HCT116 (cell line): ENCODE results near the gene FNDC3B. TPM values are rescaled to one million over a fixed set of nuclear protein-coding genes. Genes with fewer than 3 reads are reported as not detected.

ENCODE experiments used
- ATAC-seq: fragments of 200-7000 bp; cut with Tn5 transposase; 2 replicates; pipeline ENCODE4 v1.9.1; 2020; ENCODE audit warnings: mild to moderate bottlenecking, moderate library complexity
- BruUV-seq: library from RNA; stranded (reverse); fragments of 400-500 nt; replicated peaks from 2 replicates; lab custom pipeline; 2021; lab: Mats Ljungman, UMichigan
- CTCF ChIA-PET: fragments of 300-600 bp; sonication (Branson Sonifier 250); formaldehyde crosslinking; loops from one replicate; lab custom pipeline; 2021; ENCODE audit warnings: antibody characterized with exemption; lab: Charles Lee
- POLR2A ChIA-PET: fragments of 300-600, 350-600 bp; sonication (Branson Sonifier 250); formaldehyde crosslinking; loops from one replicate; lab custom pipeline; 2021; ENCODE audit warnings: antibody characterized with exemption; lab: Charles Lee
- RAD21 ChIA-PET, 2 experiments: fragments of 300-600 bp; sonication (Branson Sonifier 250); formaldehyde crosslinking; loops; one replicate each; lab custom pipeline; 2023; ENCODE audit warnings: low total read pairs in 2 of 2; ENCODE audit not compliant: uncharacterized antibody in 2 of 2, unreplicated experiment in 2 of 2, low non-redundant PET in 1 of 2; lab: Charles Lee
- DNase-seq: peaks from one replicate; pipeline ENCODE4 v3.0.0-alpha.2; 2010; ENCODE audit warnings: low read depth, low spot score
- H2AFZ ChIP-seq: fragments of 200-600 bp; shearing (Covaris generic), sonication (generic); 2 replicates; pipeline ENCODE4 v1.6.1; 2017; ENCODE audit warnings: low read depth, mixed run types, mixed read lengths, antibody characterized with exemption, low read length; ENCODE audit not compliant: poor library complexity, severe bottlenecking
- H3K27ac ChIP-seq: 2 replicates; pipeline ENCODE4 v1.5.1; 2012; ENCODE audit warnings: low read depth, low read length
- H3K27me3 ChIP-seq: fragments of 200-600 bp; sonication (generic); 2 replicates; pipeline ENCODE4 v1.6.1; 2016; ENCODE audit warnings: mixed run types, low read length, mixed read lengths; ENCODE audit not compliant: insufficient read depth
- H3K36me3 ChIP-seq, 2 experiments: fragments of 200-500 bp in 1 of 2; fragments of 200-600 bp in 1 of 2; sonication (Bioruptor generic) in 1 of 2; sonication (generic) in 1 of 2; 2 replicates each; pipeline versions ENCODE4 v1.5.1 to v1.6.1; 2014 to 2016; ENCODE audit warnings: low read length in 2 of 2, inconsistent platforms in 1 of 2, mixed read lengths in 1 of 2, mixed run types in 1 of 2; ENCODE audit not compliant: insufficient read depth in 2 of 2, control insufficient read depth in 1 of 2
- H3K4me1 ChIP-seq, 2 experiments: fragments of 200-600 bp in 1 of 2; sonication (generic) in 1 of 2; 2 replicates each; pipeline versions ENCODE4 v1.5.1 to v1.6.1; 2012 to 2017; ENCODE audit warnings: low read length in 2 of 2, inconsistent platforms in 1 of 2, mild to moderate bottlenecking in 1 of 2, mixed read lengths in 1 of 2, mixed run types in 1 of 2, moderate library complexity in 1 of 2; ENCODE audit not compliant: insufficient read depth in 2 of 2, control insufficient read depth in 1 of 2
- H3K4me2 ChIP-seq: fragments of 200-600 bp; sonication (generic); 2 replicates; pipeline ENCODE4 v1.6.1; 2017; ENCODE audit warnings: mixed run types, low read length, mixed read lengths
- H3K4me3 ChIP-seq, 2 experiments: fragments of 200-600 bp in 1 of 2; sonication (generic) in 1 of 2; replicated peaks in 1 of 2; 2 replicates each; pipeline ENCODE4 v1.5.1; 2011 to 2016; ENCODE audit warnings: low read length in 2 of 2, control low read depth in 1 of 2, low read depth in 1 of 2, mild to moderate bottlenecking in 1 of 2, mixed read lengths in 1 of 2, mixed run types in 1 of 2
- H3K79me2 ChIP-seq: fragments of 200-600 bp; sonication (generic); 2 replicates; pipeline ENCODE4 v1.6.1; 2017; ENCODE audit warnings: mild to moderate bottlenecking, mixed run types, low read length, moderate library complexity, mixed read lengths; ENCODE audit not compliant: insufficient read depth
- H3K9ac ChIP-seq: fragments of 200-600 bp; sonication (generic); 2 replicates; pipeline ENCODE4 v1.6.1; 2016; ENCODE audit warnings: low read length, mixed read lengths
- H3K9me2 ChIP-seq: fragments of 200-600 bp; sonication (generic), shearing (Covaris generic); 2 replicates; pipeline ENCODE4 v1.6.1; 2017; ENCODE audit warnings: mixed run types, mild to moderate bottlenecking, moderate library complexity; ENCODE audit not compliant: insufficient read depth
- H3K9me3 ChIP-seq, 2 experiments: fragments of 200-500 bp in 1 of 2; fragments of 200-600 bp in 1 of 2; sonication (Bioruptor generic) in 1 of 2; sonication (generic) in 1 of 2; 2 replicates each; pipeline ENCODE4 v1.6.1; 2014 to 2017; ENCODE audit warnings: low read length in 2 of 2, mixed read lengths in 2 of 2, inconsistent platforms in 1 of 2, low read depth in 1 of 2, mild to moderate bottlenecking in 1 of 2, mixed run types in 1 of 2, moderate library complexity in 1 of 2; ENCODE audit not compliant: control insufficient read depth in 1 of 2, insufficient read depth in 1 of 2
- H4K20me1 ChIP-seq: fragments of 200-600 bp; sonication (generic), shearing (Covaris generic); 2 replicates; pipeline ENCODE4 v1.6.1; 2017; ENCODE audit warnings: mixed run types, mild to moderate bottlenecking, moderate library complexity; ENCODE audit not compliant: insufficient read depth
- CBX3 ChIP-seq: IDR thresholded peaks from 2 replicates; pipeline ENCODE4 v1.6.1; 2012; ENCODE audit warnings: low read depth
- EGR1 ChIP-seq: IDR thresholded peaks from 2 replicates; pipeline ENCODE4 v1.6.1; 2012; ENCODE audit warnings: low read depth
- POLR2AphosphoS5 ChIP-seq: IDR thresholded peaks from 2 replicates; pipeline ENCODE4 v1.6.1; 2011; ENCODE audit warnings: mild to moderate bottlenecking, low read depth, low read length, moderate library complexity
- RAD21 ChIP-seq: IDR thresholded peaks from 2 replicates; pipeline ENCODE4 v1.6.1; 2012; ENCODE audit warnings: low read depth, mild to moderate bottlenecking
- TCF7L2 ChIP-seq: IDR thresholded peaks from 2 replicates; pipeline ENCODE4 v1.7.0; 2011; ENCODE audit warnings: borderline replicate concordance, inconsistent platforms; ENCODE audit not compliant: insufficient read depth, insufficient read length; ENCODE audit errors: extremely low read depth
- YY1 ChIP-seq: IDR thresholded peaks from 2 replicates; pipeline ENCODE4 v1.6.1; 2011; ENCODE audit warnings: low read length, low read depth, moderate library complexity, mild to moderate bottlenecking; ENCODE audit not compliant: insufficient replicate concordance; ENCODE audit errors: extremely low read depth
- intact Hi-C: fragments of 100-400 bp; cut with micrococcal nuclease; formaldehyde crosslinking; loops from 2 replicates; pipeline ENCODE4 v1.10.0; 2022
- total RNA-seq: library from RNA; stranded (reverse); gene quantifications from one replicate; pipeline ENCODE4 v1.2.1, GENCODE V29; 2021; ENCODE audit not compliant: unreplicated experiment
- TF ChIP-seq, protein P1 (sequence below): IDR thresholded peaks from 2 replicates; pipeline ENCODE4 v1.6.1; 2012; ENCODE audit warnings: low read depth
- TF ChIP-seq, protein P2 (sequence below): IDR thresholded peaks from 2 replicates; pipeline ENCODE4 v1.6.1; 2011; ENCODE audit warnings: mild to moderate bottlenecking, low read length, moderate library complexity; ENCODE audit not compliant: insufficient replicate concordance; ENCODE audit errors: extremely low read depth

FNDC3B gene
- total RNA-seq, 1 experiment from 2014 or later: 45.7 TPM

DNA sequence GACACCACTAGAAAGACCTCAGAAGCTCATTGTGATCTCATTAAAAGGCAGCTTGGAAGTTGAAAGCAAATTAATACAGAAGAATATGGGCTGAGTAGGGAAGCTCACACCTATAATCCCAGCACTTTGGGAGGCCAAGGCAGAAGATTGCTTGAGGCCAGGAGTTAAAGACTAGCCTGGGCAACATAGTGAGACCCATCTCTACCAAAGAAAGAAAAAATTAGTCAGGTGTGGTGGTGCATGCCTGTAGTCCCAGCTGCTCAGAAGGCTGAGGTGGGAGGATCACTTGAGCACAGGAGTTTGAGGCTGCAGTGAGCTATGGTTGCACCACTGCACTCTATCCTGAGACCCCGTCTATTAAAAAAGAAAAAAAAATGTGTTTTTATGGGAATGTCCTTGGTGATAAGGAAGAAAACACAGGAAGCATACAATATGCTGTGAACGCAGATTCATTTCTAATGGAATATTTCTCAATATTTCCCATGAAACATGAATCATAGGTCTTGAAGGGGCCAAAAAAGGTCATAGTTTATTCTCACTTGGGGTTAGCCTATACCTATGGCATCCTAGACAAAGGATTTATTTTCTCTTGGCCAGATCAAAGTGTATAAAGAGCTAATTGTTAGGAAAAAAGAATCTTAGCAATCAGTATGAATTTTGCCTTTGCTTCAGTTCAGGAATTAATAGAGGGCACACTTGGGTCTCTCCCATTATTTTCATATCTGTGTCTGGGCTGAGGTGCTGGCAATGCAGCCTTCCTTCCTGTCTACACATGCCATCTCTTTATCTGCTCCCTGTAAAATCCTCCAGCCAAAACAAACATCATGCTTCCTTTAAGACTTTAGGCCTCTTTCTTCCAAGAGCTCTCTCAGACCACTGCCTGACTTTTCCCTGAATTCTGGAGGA is 98.2 kb downstream of the FNDC3B start:
- H3K9me3 ChIP-seq: no peaks in the 10 kb centered on the region
- no peaks in the 10 kb centered on the region for H3K9me2 ChIP-seq
- no peak overlapping the region for H3K4me3 ChIP-seq
- ATAC-seq (0 out of 2 replicates have a peak, but pooled peaks have one; percentile 13), DNase-seq (no peak)
- POLR2A ChIA-PET: no interaction called here
- H2AFZ ChIP-seq: no peak overlapping the region
- RAD21 ChIA-PET: interaction anchor here in 1 of 2 experiments (1.2 kb wide), 1 partner anchor 8 kb away, joined by 3 read pairs; no protein-coding TSS in a partner anchor
- no peak overlapping the region for H3K9ac ChIP-seq
- H4K20me1 ChIP-seq: no peaks in the 10 kb centered on the region
- TF ChIP-seq CBX3 (no peak), YY1 (no peak), TCF7L2 (no peak), EGR1 (no peak), RAD21 (no peak), POLR2AphosphoS5 (no peak)
- TF ChIP-seq, protein P1, sequence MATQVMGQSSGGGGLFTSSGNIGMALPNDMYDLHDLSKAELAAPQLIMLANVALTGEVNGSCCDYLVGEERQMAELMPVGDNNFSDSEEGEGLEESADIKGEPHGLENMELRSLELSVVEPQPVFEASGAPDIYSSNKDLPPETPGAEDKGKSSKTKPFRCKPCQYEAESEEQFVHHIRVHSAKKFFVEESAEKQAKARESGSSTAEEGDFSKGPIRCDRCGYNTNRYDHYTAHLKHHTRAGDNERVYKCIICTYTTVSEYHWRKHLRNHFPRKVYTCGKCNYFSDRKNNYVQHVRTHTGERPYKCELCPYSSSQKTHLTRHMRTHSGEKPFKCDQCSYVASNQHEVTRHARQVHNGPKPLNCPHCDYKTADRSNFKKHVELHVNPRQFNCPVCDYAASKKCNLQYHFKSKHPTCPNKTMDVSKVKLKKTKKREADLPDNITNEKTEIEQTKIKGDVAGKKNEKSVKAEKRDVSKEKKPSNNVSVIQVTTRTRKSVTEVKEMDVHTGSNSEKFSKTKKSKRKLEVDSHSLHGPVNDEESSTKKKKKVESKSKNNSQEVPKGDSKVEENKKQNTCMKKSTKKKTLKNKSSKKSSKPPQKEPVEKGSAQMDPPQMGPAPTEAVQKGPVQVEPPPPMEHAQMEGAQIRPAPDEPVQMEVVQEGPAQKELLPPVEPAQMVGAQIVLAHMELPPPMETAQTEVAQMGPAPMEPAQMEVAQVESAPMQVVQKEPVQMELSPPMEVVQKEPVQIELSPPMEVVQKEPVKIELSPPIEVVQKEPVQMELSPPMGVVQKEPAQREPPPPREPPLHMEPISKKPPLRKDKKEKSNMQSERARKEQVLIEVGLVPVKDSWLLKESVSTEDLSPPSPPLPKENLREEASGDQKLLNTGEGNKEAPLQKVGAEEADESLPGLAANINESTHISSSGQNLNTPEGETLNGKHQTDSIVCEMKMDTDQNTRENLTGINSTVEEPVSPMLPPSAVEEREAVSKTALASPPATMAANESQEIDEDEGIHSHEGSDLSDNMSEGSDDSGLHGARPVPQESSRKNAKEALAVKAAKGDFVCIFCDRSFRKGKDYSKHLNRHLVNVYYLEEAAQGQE: no peak
- TF ChIP-seq, protein P2, sequence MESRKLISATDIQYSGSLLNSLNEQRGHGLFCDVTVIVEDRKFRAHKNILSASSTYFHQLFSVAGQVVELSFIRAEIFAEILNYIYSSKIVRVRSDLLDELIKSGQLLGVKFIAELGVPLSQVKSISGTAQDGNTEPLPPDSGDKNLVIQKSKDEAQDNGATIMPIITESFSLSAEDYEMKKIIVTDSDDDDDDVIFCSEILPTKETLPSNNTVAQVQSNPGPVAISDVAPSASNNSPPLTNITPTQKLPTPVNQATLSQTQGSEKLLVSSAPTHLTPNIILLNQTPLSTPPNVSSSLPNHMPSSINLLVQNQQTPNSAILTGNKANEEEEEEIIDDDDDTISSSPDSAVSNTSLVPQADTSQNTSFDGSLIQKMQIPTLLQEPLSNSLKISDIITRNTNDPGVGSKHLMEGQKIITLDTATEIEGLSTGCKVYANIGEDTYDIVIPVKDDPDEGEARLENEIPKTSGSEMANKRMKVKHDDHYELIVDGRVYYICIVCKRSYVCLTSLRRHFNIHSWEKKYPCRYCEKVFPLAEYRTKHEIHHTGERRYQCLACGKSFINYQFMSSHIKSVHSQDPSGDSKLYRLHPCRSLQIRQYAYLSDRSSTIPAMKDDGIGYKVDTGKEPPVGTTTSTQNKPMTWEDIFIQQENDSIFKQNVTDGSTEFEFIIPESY: no peak
- H3K27me3 ChIP-seq: no peaks in the 10 kb centered on the region
- H3K27ac ChIP-seq: peak overlapping the region; percentile 32; the same call in 1 of the 2 replicates
- H3K36me3 ChIP-seq: no peaks in the 10 kb centered on the region
- peaks cover 68 to 70% of the 10 kb centered on the region in 2 experiments for H3K4me1 ChIP-seq
- intact Hi-C loops: no loop called here
- CTCF ChIA-PET: no interaction called here
- peak overlapping the region; percentile 20; the same call in 1 of the 2 replicates for H3K4me2 ChIP-seq
- no TSS peak for BruUV-seq
- peaks cover 11% of the 10 kb centered on the region; the same call in 1 of the 2 replicates for H3K79me2 ChIP-seq
